Measurements from ENCODE around the gene EFL1.
A peak's percentile ranks its signal among the peaks of the same experiment; 100 is the strongest.
"Not testable (repeated sequence)": the region's sequence is repeated elsewhere in the genome, so short reads cannot be mapped to it uniquely, and the experiment has no call there.

The EFL1 gene

DNA sequence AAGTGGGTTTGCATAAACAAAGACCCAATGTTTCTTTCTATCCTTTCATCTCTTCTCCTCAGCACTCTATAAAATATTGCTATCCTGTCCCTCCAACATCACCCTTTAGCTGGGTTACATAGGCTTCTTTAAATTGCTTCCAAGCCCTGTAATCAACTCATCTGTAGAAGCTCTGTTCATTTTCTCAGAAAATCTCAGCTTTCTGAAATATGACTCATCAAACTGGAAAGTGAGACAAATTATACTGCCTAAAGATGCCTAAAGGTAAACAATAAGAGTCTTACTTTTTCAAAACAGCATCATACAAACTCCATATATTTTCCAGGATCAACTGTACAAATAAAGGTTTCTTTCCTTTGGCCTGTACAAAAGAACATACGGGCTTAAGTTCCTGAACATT, 33.8 kb downstream of the EFL1 start:
- H3K4me3 ChIP-seq (ENCODE audit: low read depth, low read length), result no peak overlapping the region
- DNase-seq (ENCODE audit: low read depth), result no peak
- TF ChIP-seq, protein P1, sequence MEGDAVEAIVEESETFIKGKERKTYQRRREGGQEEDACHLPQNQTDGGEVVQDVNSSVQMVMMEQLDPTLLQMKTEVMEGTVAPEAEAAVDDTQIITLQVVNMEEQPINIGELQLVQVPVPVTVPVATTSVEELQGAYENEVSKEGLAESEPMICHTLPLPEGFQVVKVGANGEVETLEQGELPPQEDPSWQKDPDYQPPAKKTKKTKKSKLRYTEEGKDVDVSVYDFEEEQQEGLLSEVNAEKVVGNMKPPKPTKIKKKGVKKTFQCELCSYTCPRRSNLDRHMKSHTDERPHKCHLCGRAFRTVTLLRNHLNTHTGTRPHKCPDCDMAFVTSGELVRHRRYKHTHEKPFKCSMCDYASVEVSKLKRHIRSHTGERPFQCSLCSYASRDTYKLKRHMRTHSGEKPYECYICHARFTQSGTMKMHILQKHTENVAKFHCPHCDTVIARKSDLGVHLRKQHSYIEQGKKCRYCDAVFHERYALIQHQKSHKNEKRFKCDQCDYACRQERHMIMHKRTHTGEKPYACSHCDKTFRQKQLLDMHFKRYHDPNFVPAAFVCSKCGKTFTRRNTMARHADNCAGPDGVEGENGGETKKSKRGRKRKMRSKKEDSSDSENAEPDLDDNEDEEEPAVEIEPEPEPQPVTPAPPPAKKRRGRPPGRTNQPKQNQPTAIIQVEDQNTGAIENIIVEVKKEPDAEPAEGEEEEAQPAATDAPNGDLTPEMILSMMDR (IDR thresholded peaks at IDR 0.05; ENCODE audit: control insufficient read depth, extremely low read depth, insufficient read depth), result no peak

DNA sequence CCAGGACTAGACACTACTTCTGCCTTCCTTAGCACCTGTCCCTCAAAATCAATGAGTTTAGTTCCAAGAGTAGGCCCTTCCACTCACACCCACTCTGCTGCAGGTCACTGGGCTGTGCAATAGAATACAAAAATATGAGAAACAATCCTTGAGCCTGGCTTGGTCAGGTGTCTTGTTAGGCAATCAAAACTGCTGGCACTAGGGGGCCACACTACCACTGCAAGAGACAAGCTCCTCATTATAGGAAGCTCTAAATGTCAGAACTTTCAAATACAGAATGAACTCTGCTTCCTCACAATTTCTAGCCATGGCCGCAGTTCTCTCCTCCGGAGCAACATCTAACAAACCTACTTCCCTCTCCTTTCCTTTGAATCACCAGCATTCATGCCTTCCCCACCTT, 41.0 kb downstream of the EFL1 start:
- not testable (repeated sequence) for DNase-seq (ENCODE audit: low read depth); H3K4me3 ChIP-seq (ENCODE audit: low read depth, low read length)
- TF ChIP-seq, protein P1 (IDR thresholded peaks at IDR 0.05; ENCODE audit: control insufficient read depth, extremely low read depth, insufficient read depth), result peak; percentile 52

DNA sequence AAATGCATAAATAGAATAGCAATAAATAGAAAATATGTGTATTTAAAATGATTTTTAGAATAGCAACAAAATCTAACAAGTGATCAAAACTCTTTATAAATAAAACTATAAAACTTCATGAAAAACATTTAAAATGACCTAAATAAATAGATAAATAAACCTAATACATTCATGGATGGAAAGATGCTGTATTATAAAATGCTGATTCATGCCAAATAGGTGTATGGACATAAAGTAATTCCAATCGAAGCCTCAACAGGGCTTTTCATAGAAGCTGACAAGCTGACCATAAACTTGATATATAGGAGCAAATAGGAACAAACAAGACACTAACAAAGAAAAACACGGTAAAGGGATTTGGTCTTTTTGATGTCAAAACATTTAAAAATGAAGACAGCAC, 46.4 kb downstream of the EFL1 start:
- H3K4me3 ChIP-seq (ENCODE audit: low read depth, low read length); DNase-seq (ENCODE audit: low read depth): not testable (repeated sequence)

DNA sequence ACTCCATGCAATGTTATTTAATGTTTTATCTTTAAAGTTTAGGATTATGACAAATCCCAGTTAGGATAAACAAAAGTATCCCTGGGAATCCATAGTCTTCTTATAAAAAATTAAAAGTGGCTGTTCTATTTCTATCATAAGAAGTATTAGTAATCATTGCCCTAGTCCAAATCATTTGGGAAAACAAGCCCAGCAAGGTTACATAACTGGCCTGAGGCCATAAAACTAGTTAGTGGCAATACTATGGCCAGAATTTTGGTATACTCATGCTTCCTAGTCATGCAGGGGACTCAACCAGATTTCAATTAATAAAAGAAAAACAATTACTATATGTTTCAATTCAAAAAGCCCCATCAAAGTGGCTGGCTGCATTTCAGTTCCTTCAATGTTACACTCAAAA, 50.3 kb downstream of the EFL1 start:
- DNase-seq (ENCODE audit: low read depth); H3K4me3 ChIP-seq (ENCODE audit: low read depth, low read length): not testable (repeated sequence)

DNA sequence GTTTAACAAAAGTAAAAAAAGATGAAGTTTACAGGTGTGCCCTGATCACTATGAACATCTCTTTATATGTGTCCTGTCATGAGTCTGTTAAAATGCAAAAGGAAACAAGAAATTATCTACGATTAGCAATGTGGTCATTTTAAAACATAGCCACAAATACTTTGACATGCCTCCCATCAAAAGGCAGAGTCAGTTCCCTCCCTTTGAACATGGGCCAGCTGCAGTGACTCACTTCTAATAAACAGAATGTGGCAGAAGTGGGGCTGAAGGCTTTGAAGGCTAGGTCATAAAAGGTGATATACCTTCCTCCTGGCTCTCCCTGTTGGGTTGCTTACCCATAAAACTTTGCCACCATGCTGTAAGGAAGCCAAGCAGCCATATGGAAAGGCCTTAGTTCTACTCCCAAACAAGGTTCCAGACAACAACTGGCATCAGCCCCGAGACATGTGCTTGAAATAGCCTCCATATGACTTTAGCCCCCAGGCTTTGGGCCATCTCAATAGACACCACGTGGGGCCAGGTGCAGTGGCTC, 52.4 kb downstream of the EFL1 start:
- not testable (repeated sequence) for DNase-seq (ENCODE audit: low read depth); H3K4me3 ChIP-seq (ENCODE audit: low read depth, low read length)

DNA sequence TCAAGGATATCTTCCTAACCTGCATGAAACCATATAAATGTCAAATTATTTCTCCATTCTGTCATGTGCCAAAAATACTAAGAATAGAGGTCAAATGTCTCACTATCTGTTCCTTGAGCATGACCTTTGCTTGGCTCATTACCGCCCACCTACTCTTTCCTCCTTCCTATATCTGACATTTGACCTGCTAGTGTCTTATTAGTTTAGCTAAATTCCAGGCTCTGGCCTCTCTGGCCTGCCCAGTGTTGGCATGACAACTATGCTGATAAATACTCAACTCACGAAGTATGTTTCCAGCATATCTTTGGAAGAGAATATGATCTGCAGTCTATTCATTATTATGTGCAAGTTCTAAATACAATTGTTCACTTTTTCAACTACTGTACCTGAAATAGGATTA, 58.0 kb downstream of the EFL1 start:
- DNase-seq (ENCODE audit: low read depth); H3K4me3 ChIP-seq (ENCODE audit: low read depth, low read length): not testable (repeated sequence)

DNA sequence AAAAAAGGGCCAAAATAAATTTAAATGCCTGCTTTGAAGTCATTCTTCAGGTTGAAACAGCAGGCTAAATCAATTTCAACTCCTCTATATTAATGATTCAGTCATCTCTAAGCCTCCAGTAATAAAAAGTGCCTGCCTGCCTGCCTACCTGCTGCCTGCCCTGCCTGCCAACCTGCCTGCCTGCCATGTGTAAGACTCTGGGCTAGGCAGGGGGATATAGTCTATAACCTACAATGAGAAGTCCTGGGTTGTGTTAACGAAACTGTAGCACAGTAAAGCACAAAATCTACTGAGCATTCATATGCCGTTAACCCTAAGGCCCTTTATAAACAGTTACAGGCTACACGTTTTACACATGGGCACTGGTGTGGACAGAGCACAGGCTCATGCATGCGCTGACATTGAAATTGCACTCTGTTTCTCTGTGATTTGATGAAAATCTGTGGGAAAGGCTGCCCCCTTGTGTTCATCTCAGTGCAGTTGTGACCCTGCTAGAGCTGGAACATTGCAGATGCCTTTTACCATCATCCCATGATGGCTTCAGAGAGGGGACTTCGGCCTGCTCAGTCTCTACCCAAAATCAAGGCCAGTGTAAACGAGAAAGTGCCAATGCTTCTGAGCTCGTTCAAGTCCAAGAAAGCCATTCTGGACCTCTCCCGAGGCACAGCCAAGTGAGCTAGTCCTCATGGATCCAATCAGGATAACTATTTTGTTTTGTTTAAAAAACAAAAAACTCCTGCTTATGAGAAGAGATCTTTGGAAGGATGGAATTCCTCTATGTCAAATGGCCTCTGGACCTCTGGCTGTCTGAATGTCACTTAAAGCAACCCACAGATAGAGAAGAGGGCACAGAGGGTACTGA, 64.6 kb downstream of the EFL1 start:
- DNase-seq (ENCODE audit: low read depth), result no peak
- TF ChIP-seq, protein P1 (IDR thresholded peaks at IDR 0.05; ENCODE audit: control insufficient read depth, extremely low read depth, insufficient read depth), result peak; percentile 92
- H3K4me3 ChIP-seq (ENCODE audit: low read depth, low read length), result no peak overlapping the region

DNA sequence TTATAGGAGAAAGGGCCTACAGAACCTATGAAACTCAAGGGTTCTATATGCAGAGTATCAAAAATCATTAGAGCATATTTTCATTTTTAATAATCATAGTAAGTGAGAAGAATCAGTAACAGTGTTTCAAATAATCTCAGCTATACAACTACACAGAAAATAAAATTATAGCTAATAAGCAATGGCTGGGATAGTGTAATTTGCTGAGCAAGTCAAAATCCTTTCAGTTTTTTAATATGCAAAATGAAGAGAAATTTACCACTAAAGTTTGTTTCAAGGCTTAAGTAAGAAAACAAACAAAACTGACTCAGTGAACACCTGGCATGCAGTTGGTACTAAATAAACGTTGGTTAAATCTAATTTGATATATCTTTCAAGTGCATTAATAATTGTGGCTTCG, 66.2 kb downstream of the EFL1 start:
- TF ChIP-seq, protein P1 (IDR thresholded peaks at IDR 0.05; ENCODE audit: control insufficient read depth, extremely low read depth, insufficient read depth), result no peak
- H3K4me3 ChIP-seq (ENCODE audit: low read depth, low read length), result no peak overlapping the region
- no peak for DNase-seq (ENCODE audit: low read depth)

DNA sequence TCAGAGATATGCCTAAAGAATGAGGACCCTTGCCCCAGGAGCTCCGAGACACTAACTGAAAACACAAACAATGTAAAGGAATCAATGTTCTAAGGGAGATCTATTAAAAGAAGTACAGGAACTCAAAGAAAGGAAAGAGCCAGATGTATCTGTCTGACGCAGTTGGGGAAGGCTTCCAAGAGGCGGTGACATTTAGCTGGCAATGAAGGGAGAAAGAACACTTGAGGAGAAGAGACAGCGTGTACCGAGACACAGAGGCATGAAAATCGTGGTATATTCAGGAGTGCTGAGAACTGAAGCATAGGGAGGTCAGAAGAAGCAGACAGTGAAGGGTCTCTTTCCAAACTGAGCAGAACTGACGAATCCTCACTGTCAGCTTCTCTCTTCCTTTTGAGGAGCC, 66.7 kb downstream of the EFL1 start:
- not testable (repeated sequence) for DNase-seq (ENCODE audit: low read depth); H3K4me3 ChIP-seq (ENCODE audit: low read depth, low read length)

DNA sequence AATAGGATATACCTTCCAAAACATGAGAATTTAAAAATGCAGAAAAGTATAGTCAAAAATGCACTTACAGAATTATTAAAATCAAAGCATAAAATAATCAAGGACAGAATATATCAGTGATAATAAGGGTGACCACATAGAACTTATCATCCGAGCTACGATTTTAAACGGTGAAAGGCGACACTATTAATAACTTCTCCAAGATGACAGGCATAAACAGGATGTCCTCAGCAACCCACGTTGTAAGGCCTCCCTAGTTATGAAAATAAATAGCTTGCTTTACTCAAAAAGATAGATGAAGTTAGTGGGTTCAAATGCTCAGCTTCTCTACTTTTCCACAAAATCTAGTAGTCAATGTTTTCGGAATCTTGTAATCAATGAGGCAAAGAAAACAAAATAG, 68.0 kb downstream of the EFL1 start:
- DNase-seq (ENCODE audit: low read depth); H3K4me3 ChIP-seq (ENCODE audit: low read depth, low read length): not testable (repeated sequence)

DNA sequence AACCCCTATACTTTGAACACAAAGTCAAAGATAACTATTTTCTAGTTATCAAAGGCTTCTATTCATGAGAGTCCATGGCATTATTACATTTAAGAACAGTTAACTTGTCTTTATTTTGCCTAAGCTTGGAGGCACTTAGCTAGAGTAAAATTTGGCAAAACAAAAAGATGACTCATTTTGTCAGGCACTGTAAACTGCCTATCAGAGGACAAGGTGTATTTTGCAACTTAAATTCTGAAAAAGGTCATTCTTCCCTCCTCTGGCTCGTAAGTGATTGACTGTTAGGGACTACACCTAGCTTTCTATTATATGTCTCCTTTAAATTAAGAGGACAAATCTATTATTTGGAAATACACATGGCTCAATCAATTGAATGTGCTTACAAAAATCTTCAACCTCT, 69.1 kb downstream of the EFL1 start:
- not testable (repeated sequence) for DNase-seq (ENCODE audit: low read depth); H3K4me3 ChIP-seq (ENCODE audit: low read depth, low read length)

DNA sequence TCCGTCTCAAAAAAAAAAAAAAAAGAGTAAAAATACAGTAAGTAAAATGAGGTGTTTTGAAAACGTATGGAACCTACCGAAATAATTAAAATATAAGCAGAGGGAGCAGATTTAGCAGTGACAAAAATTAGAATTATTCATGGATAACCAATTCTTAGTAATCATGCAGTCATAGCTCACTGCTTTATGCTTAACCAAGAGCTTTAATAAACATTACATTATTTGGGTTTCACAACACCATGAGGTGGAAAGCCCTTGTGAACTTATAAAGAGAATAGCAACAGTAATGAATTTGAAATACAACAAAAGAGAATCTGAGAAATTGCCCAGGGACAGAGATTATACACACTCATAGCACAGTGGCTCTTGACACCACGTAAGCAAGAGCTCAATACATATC, 70.1 kb downstream of the EFL1 start:
- DNase-seq (ENCODE audit: low read depth); H3K4me3 ChIP-seq (ENCODE audit: low read depth, low read length): not testable (repeated sequence)

Data from LNCaP clone FGC (cell line).